ENCODE results near the gene HOMER1. TPM values are rescaled to one million over a fixed set of nuclear protein-coding genes. Genes with fewer than 3 reads are reported as not detected.

The HOMER1 gene
- 5.4 and 6.8 TPM in 2 replicates for total RNA-seq (ENCODE audit: low replicate concordance)

DNA sequence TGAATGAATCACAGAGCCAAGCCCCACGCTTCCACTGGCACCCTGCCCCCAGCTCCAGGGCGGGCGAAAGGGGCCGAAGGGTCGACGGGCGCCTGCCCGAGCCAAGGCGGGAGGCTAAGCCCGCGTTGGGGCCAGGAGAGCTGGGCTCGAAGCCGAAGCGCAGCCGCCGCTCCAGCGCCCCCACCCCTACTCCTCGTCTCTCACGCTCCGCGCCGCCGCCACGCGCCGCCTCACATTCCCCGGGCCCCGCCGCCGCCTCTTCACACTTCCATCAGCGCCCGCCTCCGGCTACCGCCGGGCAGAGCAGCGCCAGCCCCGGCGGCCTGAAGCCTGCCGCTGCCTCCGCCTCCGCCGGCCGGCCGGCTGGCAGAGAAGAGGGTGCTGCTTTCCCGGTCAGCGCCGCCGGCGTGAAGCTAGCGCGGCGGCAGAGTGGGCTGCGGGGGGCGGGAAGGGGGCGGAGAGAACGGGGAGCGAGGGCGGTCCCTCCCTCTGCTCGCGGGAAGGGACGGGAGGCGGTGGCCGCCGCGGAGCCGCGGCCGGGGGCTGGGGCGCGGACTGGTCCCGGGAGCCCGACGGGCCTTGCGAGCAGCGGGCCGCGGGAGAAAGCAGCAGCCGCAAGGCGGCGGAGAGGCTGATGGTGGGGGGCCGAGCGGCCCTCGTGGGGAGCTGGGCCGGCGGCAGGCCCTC is at the start of gene HOMER1:
Gene HOMER1 (minus strand): TSS at position 431 of the 687 bp plus-strand sequence. CDS start 1,360 bp downstream, outside the sequence.
- TF ChIP-seq, protein P1, sequence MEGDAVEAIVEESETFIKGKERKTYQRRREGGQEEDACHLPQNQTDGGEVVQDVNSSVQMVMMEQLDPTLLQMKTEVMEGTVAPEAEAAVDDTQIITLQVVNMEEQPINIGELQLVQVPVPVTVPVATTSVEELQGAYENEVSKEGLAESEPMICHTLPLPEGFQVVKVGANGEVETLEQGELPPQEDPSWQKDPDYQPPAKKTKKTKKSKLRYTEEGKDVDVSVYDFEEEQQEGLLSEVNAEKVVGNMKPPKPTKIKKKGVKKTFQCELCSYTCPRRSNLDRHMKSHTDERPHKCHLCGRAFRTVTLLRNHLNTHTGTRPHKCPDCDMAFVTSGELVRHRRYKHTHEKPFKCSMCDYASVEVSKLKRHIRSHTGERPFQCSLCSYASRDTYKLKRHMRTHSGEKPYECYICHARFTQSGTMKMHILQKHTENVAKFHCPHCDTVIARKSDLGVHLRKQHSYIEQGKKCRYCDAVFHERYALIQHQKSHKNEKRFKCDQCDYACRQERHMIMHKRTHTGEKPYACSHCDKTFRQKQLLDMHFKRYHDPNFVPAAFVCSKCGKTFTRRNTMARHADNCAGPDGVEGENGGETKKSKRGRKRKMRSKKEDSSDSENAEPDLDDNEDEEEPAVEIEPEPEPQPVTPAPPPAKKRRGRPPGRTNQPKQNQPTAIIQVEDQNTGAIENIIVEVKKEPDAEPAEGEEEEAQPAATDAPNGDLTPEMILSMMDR (IDR thresholded peaks at IDR 0.05; ENCODE audit: insufficient read depth, low read length): no peak
- peak; percentile 63 for DNase-seq (ENCODE audit: low read depth)
- H3K4me3 ChIP-seq (ENCODE audit: low read depth, low read length): peak within 1 kb of the TSS; percentile 91

GRCh38 chr5:79563247-79563590 is 49.3 kb upstream of the HOMER1 start:
- H3K4me3 ChIP-seq (ENCODE audit: low read depth, low read length): no peak overlapping the region
- no peak for DNase-seq (ENCODE audit: low read depth)
- TF ChIP-seq, protein P1 (IDR thresholded peaks at IDR 0.05; ENCODE audit: insufficient read depth, low read length): no peak

DNA sequence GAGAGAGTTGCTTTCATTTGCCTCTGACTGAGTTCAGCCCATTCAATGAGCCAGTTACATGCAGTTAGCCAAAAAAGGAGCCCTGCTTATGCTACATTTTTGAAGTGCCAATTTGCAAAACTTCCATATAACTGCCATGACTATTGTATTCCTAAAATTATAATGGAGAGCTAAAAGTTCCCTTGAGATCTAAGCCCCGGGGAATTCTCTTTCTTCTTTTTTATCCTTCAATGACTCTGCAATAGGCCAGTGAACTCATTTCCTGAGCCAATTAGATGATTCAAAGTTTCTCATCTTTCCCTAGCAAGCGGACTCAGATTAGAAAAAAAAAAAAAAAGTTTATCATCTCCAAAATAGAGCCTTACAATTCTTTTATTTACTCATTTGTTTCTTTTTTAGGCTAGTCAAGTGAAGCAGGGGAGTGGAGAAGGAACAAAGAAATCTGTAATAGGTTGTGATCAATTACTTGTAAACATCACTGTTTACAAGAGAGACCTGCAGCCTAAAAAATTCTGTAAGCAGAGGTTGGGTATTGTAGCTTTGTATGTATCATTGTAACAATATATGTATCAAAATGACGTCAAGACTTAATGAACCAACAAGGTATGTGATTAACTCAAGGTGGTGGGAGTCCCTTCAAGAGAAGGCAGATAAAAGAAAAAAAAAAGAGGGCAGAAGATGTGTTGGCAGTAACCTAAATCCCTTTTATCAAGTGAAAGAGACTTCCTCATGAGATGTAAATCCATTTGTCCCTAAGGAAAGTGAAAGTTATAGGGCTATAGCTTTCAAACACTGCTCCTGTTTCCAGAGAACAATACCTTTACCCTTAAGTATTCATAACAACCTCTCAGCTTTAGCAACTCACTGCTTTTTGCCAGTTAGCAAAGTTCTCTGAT is 48.7 kb upstream of the HOMER1 start:
- DNase-seq (ENCODE audit: low read depth): peak; percentile 92
- TF ChIP-seq, protein P1 (IDR thresholded peaks at IDR 0.05; ENCODE audit: insufficient read depth, low read length): no peak
- H3K4me3 ChIP-seq (ENCODE audit: low read depth, low read length): no peak overlapping the region

GRCh38 chr5:79561525-79561893 is 47.6 kb upstream of the HOMER1 start:
- no peak for DNase-seq (ENCODE audit: low read depth)
- TF ChIP-seq, protein P1 (IDR thresholded peaks at IDR 0.05; ENCODE audit: insufficient read depth, low read length): no peak
- no peak overlapping the region for H3K4me3 ChIP-seq (ENCODE audit: low read depth, low read length)

DNA sequence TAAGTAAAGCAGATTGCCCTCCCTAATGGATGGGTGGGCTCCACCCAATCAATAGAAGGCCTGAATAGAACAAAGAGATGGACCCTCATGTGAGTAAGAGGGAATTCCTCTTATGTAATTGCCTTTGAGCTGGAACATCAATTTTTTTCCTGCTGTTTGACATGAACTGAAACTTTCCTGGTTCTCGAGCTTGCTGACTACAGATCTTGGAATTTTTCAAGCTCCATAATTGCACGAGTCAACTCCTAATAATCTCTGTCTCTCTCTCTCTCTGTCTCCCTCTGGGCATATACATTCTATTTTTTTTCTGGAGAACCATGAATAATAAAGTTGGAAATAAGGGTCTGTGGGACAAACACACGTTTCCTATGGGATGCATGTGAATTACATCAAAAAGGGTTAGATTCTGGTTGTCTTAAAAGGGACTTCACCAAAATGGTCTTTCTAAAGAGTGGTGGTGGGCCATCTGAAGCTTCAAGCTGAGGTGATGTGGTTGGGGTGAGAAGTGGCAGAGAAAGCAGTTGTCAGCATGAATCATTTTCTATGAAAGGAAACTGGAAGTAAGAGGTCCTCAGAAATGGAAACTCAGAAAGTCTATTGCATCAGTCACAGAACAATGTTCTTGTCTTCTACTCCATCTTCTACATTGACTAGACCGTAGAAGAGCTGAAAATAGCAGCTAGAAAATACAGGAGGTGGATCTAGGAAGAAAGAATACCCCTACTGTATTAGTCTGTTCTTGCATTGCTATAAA is 47.0 kb upstream of the HOMER1 start:
- peak; percentile 75 for DNase-seq (ENCODE audit: low read depth)

DNA sequence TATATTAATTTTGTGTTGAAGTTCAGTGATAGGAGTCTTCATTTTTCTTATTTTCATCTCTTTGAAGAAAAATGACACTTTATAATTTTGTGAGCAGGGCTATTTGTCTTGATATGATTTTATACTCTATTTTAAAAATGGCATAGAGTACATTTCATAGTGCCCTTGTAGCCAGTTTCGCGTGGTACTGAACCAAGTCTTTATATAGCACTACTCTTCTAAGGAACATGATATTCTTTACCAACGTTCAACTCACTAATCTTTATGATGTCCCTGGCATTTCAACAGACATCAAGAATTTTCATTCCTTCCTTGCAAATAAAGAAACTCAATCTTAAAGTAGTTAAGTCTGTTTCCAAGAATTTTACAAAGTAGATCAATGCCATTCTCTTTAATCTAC is 41.5 kb upstream of the HOMER1 start:
- H3K4me3 ChIP-seq (ENCODE audit: low read depth, low read length): no peak overlapping the region
- TF ChIP-seq, protein P1 (IDR thresholded peaks at IDR 0.05; ENCODE audit: insufficient read depth, low read length): no peak
- no peak for DNase-seq (ENCODE audit: low read depth)

More for the DNA sequence above, 47.0 kb upstream of the HOMER1 start:
- TF ChIP-seq, protein P1 (IDR thresholded peaks at IDR 0.05; ENCODE audit: insufficient read depth, low read length): no peak
- H3K4me3 ChIP-seq (ENCODE audit: low read depth, low read length): no peak overlapping the region

Measured in fibroblast of the aortic adventitia (primary cell).